ENCODE measurements around the gene PDPR.
A peak's percentile ranks its signal among the peaks of the same experiment; 100 is the strongest.
"Not testable (repeated sequence)": the region's sequence is repeated elsewhere in the genome, so short reads cannot be mapped to it uniquely, and the experiment has no call there.

PDPR gene

DNA sequence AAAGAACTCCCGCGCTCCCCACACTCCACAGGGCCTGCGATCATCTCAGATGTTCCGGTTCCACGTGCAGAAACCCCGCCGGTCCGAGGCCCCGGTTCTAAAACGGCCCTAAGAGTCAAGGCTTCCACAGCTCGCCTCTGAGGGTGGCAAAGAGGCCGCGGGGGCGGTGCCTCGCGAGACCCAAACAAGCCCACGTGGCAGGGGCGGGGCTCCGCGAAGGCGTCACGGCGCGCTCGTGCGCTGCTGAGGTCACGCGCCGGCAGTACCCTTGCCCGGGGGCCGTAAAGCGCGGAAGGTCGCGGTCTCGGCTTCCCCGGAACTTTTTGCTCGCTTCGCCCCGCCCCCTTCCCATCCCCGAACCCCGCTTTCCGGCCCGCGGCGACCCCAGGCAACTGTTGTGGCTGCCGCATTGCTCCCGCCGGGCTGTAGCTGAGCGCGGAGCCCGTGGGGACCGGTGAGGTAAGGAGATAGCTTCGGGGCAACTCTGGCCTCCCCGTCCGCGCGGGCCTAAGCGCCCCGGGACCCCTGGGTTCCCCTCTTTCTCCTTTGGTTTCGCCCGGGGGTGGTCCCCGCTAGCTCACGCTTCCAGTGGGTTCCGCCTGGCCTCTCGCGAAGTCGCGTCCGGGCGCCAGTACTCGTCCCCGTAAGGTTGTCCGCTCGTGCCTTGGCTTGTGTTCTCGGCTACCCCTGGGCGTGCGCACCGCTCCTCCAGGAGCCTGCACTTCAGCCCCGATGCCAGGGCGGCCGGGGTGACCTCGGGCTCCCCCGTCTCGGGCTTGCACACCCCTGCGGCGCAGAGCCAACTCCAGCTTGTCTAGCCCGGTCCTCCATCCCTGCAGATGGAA lies at the start of gene PDPR:
Gene PDPR, plus strand, starts transcription at position 351 of the 845 bp plus-strand sequence. CDS start 6,161 bp downstream, outside the sequence.
- DNase-seq (ENCODE audit: low spot score): peak; percentile 81

DNA sequence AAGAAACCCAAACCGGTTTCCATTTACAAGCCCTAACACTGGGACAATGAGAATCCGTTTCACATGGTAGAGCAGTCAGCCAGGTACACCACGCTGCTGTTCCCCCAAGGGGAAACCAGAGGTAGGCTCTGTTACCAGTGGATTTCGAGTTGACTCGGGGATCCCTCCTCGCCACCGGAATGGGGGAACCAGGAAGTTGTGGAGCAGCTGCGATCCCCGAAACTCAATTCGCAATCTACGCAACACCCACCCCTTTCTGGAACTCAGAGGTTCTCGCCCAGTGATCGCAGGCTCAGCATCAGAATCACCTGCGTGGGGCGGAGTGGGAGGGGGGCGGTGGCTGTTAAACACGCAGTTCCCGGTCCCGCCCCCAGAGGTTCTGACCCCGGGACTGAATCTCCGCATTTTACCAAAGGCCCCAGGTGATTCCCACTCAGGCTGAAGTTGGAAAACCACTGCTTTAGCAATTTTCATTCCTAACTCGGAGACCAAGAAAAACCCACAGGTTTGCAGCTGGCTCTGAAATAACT lies 49.2 kb upstream of the PDPR start:
- peak; percentile 13 for DNase-seq (ENCODE audit: low spot score)

DNA sequence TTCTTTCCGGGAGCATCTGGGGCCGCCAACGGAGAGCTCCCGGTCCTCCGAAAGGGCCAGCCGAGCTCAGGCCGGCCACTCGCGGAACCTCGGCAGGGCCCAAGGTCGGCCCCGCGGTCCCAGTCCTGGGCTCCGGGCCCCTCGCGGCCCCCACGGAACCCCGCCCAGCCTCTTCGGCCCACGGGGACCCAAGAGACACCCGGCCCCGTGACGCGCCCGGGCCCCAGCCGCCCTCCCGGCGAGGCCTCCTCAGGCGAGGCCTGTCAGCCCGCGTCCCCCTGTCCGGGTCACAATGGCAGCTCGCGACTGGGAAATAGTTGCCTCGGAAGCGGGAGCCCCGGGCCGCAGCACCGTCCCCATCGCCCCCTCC lies 48.8 kb upstream of the PDPR start:
- DNase-seq (ENCODE audit: low spot score): not testable (repeated sequence)

DNA sequence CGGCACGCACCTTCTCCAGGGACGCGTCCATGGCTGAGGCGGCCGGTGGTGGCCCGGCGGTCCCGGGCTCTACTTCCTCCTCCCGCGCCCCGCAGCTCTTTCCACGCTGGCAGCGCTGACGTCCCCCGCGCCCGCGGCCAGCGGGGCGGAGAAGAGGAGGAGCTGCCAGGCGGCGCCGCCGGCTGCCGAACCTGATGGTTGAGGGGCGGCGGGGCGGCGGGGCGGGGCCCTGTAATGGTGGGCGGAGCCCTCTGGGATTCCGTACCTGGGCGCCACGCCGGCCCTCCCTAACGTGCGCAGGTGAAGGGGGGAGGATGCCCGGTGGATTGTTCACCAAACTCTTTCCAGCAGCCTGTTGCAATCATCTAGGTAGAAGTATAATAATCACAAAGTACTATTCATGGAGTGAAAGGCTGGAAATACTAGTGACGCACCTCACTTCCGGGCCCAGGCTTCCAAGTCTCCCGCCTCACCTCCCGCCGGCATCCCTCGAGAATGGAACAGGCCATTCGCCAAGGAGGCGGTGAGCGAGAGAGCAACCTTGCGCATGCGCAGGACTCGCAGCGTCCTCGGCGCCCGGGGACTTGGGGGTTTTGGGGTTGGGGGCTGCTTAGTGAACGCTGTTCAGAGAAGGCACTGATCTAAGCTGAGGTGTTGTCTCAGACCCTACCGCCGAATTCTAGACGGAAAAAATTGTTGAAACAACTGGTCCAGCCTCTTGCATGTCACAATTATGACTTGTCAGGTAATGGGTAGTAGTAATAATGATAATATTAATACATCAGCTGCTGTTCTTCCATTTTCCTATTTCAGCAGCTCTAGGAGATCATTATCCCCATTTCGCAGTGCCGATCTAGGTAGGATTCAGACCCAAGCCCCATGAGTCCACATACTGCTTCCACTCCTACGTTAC lies 48.1 kb upstream of the PDPR start:
- peak; percentile 78 for DNase-seq (ENCODE audit: low spot score)

DNA sequence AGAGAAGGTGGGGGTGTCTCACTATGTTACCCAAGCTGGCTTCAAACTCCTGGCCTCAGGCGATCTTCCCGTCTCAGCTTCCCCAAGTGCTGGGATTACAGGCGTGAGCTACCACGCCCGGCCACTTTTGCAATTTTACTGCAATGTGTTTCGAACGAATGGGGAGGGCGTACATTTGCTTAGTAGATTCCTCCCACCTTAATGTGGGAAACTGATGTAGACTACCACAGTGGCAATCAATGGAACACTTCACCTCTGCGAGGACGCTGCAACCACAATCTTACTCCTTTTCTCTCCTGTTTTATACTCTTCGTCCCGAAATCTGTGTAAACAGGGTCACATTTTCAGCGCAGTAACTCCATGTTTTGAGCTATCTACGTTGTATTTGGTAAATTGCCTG lies 47.4 kb upstream of the PDPR start:
- DNase-seq (ENCODE audit: low spot score): not testable (repeated sequence)

DNA sequence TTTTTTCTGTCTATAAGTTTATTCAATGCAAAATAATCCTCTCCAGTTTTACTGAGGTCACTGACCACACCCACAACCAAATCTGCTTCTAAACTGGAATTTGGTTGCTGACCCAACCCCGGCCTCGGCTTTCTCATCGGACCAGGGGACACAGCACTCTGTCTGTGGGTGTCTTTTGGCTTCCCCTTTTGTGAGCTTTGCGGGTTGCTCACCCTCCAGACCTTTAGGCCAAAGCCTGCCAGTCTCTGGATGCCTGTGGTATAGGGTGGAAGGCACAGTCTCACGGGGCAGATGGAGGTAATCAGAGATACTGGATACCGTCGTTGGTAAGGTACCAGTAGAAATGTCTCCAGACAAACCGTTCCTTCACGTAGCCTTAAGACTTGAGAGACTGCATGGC lies 35.1 kb upstream of the PDPR start:
- DNase-seq (ENCODE audit: low spot score): not testable (repeated sequence)

DNA sequence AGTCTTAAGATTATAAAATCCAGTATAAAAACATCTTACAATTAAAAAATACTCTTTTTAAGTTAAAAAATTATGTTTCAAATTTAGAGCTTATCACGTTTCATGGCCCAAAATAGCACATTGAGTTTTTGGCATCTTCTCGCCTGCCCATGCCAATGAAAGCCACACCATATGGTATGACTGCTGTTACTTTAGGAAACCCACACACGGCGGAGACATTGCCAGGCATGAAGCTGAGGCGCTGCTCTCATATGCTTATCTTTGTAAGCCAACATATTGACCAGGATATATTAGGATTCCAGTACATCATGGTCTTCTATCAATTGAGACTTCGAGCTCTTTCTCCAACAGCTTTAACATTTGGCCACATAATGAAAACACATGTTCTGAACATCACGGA lies 32.9 kb upstream of the PDPR start:
- DNase-seq (ENCODE audit: low spot score): not testable (repeated sequence)

DNA sequence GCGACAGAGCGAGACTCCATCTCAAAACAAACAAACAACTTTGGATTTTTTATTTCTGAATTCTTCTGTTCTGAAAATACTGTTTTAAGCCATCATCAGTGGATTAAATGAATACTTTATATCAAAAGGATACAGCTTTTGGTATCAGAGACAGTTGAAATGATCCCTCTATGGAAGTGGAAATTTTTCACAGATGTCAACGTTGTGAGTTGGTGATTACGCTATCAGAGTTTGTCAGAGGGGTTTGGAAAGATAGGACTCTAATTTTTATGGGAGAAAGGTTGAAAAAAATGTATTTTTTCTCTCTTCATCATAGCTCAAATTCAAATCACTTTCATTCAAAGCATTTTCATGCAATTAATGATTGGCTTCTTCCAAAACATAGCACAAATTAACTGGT lies 30.2 kb upstream of the PDPR start:
- not testable (repeated sequence) for DNase-seq (ENCODE audit: low spot score)

DNA sequence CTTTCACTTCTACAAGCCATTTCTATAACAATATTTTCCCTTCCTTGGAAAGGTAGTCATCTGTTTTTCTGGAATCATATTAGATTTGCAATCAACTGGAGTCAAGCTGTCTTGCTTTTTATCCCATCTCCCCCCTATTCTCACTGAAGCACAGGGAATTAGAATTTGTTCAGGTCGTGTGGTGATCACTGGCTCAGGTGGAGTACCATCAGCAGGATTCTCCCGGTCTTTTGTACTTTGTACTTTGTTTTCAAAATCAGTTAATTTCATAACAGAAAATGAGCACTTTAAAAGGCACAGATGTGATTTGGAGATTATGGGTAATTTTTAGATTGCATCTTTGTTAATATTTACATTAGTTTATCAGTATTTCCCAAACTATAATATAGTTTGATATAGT lies 26.0 kb upstream of the PDPR start:
- DNase-seq (ENCODE audit: low spot score): not testable (repeated sequence)

DNA sequence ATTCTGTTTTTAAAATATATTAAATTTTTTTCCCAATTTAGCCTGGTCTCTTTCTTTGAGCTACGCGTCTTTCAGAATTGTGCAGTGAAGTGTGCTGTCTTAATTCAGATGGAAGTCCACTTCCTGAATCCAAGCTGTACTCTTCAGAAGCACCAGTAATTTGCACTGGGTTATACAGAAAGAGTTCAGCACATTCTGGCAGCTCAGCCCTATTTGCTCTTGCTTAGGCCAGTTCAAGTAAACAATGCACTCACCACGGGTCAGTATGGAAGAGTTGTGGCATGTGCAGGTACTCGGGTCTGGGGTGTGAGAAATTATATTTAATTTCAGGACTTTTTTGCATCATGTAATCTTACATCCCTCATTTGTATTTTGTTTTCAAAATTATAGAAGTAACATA lies 25.3 kb upstream of the PDPR start:
- DNase-seq (ENCODE audit: low spot score): not testable (repeated sequence)

DNA sequence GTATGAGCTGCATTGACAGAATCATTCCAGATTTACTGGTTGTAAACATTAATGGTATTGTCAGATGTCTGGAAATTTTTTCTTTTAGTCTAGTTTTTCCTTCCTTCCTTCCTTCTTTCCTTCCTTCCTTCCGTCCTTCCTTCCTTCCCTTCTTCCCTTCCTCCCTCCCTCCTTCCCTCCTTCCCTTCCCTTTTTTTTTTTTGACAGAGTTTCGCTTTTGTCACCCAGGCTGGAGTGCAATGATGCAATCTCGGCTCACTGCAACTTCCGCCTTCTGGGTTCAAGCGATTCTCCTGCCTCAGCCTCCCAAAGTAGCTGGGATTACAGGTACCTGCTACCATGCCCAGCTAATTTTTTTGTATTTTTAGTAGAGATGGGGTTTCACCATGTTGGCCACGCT lies 24.8 kb upstream of the PDPR start:
- DNase-seq (ENCODE audit: low spot score): not testable (repeated sequence)

DNA sequence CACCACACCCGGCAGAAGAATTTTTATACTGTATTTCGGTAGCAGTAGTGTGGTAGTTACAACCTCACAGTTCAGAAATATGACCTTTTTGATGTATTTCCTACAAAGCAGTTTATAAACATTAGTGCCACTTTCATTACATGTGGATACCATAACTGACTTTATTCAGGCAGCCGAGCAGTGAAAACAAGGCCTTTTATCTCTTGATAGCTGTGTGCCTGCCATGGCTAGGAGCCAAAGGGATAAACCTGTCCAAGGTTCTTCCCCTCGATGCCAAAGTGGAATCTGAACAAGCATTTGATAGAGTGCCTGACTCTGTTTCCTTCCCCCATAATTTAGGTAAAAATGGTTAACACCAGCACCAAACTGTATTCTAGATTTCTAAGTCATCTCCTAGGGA lies 23.0 kb upstream of the PDPR start:
- DNase-seq (ENCODE audit: low spot score): peak; percentile 5

DNA sequence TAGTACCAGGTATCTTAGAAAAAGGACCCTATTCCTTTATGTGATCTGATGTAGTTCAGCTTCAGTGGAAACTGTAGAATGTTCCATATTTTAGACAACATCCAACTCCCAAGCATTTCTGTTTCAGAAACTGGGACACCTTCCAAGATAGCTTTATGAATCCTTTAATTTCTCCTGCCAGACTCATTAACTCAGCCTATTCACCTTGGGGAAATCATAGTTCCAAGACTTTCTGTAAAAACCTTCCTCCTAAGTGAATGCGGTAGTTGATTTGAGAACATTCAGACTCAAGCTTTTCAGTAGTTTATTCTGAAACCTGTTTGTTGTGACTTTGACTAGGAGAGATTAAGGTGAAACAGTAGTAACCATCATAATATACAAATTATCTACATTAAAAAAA lies 20.0 kb upstream of the PDPR start:
- not testable (repeated sequence) for DNase-seq (ENCODE audit: low spot score)

DNA sequence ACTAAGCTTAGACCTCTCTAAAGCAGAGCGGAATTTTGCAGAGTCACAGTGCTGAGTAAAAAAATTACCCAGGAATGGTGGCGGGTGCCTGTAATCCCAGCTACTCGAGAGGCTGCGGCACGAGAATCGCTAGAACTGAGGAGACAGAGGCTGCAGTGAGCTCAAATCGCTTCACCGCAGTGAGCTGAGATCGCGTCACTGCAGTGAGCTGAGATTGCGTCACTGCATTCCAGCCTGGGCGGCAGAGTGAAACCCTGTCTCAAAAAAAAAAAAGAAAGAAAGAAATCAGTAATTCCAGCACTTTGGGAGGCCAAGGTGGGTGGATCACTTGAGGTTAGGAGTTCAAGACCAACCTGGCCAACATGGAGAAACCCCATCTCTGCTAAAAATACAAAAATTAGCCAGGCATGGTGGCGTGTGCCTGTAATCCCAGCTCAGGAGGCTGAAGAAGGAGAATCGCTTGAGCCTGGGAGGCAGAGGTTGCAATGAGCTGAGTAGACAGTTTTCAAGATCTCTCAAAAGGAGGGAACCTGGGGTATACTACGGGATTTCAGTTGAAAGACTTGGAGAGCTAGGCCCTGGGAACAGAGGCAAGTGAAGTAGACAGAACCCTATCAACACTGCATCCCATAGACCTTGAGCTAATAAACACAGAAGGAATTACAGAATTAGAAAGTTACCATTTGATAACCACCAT lies 4.4 kb upstream of the PDPR start:
- not testable (repeated sequence) for DNase-seq (ENCODE audit: low spot score)

DNA sequence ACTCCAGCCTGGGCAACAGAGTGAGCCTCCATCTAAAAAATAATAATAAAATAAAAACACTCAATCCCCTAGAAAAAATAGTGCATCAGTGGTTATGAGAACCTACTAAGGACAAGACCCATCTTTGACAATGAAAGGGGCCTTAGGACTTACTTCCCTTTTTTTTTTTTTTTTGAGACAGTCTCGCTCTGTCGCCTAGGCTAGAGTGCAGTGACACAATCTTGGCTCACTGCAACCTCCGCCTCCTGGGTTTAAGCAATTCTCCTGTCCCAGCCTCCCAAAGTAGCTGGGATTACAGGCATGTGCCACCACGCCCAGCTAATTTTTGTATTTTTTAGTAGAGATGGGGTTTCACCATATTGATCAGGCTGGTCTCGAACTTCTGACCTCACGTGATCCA lies 2.0 kb upstream of the PDPR start:
- DNase-seq (ENCODE audit: low spot score): not testable (repeated sequence)

DNA sequence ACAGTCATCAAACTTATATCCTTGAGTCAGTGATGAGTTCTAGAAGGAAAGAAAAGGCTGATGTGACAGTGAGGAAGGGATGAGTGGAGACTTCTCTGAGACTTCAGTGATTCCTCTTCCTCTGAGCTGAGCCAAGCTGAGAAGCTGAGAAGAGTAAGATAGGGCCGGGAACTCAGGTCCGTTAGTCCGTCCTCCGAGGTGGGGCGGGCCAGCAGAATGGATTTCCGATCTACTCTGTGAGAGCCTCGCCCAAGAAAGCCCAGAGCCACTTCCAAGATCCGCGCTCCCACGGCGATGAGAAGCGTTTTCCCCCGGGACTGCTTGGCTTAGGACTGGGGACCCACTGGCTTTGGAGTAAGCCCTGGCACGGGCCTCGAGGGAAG lies 542 bp upstream of the PDPR start:
- not testable (repeated sequence) for DNase-seq (ENCODE audit: low spot score)

DNA sequence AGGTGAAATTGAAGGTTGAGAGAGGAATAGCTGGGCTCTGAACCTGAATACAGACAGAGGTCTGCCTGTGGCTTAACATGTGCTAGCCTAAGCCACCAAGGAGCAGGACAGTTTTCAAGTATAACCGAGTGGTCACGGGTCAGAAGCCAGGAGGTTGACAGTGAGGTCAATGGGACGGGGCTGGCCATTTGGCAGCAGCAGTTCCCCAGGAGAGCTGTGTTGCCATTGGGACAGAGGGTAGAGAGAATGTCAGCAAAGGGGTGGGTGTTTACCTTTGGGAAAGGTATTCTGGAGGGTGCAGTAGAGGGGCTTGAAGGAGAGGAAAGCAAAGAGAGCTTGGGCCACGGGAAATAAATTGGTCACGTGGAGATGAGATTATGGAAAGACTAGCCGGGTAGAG lies 4.2 kb downstream of the PDPR start:
- DNase-seq (ENCODE audit: low spot score): not testable (repeated sequence)

DNA sequence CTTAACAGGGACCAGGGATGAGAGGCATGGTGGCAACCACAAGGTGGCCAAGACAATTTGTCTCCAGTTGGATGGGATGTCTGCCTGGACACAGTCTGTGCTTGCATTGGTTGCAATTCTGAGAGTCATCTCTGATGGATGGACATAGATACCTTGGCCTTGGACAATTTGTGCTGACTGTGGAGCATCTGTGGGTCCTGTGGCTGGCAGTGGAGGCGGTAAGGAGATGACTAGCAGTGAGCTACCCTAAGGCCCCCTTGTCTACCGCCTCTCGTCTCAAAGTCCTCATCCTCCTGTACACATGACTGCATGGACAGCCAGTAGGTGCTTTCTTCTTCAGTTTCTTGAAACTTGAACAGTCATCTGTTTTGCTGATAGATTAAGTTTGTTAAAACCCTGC lies 4.6 kb downstream of the PDPR start:
- DNase-seq (ENCODE audit: low spot score): not testable (repeated sequence)

DNA sequence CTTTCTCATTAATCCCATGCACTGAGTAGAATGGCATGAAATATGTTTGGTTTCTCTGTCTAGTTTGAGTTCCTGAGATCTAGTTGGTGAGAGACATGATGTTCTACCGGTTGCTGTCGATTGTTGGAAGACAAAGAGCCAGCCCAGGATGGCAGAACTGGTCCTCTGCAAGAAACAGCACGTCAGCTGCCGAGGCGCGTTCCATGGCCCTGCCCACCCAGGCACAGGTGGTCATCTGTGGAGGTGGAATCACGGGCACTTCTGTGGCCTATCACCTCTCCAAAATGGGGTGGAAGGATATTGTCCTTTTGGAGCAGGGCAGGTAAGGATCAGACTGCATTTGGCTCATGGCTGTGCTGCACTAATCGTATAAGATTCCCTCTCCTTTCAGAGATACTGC lies 6.3 kb downstream of the PDPR start:
- DNase-seq (ENCODE audit: low spot score): not testable (repeated sequence)

DNA sequence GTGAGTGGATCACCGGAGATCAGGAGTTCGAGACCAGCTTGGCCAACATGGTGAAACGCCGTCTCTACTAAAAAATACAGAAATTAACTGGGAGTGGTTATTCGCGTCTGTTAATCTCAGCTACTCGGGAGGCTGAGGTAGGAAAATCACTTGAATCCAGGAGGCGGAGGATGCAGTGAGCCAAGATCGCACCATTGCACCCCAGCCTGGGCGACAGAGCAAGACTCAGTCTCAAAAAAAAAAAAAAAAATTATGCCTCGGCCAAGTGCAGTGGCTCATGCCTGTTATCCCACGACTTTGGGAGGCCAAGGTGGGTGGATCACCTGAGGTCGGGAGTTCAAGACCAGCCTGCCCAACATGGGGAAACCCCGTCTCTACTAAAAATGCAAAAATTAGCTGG lies 9.7 kb downstream of the PDPR start:
- DNase-seq (ENCODE audit: low spot score): not testable (repeated sequence)

DNA sequence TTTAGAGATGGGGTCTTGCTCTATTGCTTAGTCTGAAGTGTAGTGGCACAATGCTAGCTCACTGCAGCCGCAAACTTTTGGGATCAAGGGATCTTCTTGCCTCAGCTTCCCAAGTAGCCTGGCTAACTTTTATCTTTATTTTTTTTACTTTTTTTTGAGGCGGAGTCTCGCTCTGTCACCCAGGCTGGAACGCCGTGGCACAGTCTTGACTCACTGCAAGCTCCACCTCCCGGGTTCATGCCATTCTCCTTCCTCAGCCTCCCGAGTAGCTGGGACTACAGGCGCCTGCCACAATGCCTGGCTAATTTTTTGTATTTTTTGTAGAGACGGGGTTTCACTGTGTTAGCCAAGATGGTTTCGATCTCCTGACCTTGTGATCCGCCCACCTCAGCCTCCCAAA lies 12.1 kb downstream of the PDPR start:
- not testable (repeated sequence) for DNase-seq (ENCODE audit: low spot score)

DNA sequence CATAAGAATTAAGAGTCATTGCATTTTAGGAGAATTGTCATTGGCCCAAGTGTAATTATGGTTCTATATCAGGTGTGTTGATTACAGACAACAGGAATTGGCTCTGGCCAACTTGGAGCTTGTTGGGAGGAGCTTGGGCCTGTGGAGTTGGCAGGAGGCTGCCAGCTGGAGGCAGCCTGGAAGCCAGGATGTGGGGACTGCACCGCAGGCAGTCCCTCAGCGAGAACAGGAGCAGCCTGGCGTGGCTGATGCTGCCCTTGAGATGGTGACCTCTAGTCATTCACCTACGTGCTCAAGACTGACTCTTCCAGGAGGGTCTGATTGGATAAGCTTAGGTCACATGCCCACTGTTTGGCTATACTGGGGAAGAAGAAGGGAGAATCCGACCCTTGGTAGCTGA lies 13.6 kb downstream of the PDPR start:
- not testable (repeated sequence) for DNase-seq (ENCODE audit: low spot score)
